ENCODE data around the gene RLIM. TPM values are rescaled to one million over a fixed set of nuclear protein-coding genes. Genes with fewer than 3 reads are reported as not detected.
"Not testable (repeated sequence)": the region's sequence is repeated elsewhere in the genome, so short reads cannot be mapped to it uniquely, and the experiment has no call there.

RLIM gene
- total RNA-seq: 10 to 100 TPM; 34.8 to 35.7 TPM

GRCh38 chrX:74614093-74614909 is at the start of gene RLIM:
TSS of gene RLIM (minus strand) at chrX:74614624. CDS start at chrX:74595977, 18,647 bp downstream.
- ChIA-PET CTCF (no interaction called here), POLR2A (interaction anchor here (0.9 to 1.0 kb wide), 3 partner anchors 10 to 659 kb away, joined by 4 to 6 read pairs (median 4); no protein-coding TSS in a partner anchor)

- CTCF ChIA-PET: no interaction called here
- POLR2A ChIA-PET: no interaction called here
These were observed 41.8 kb upstream of the RLIM start for GRCh38 chrX:74656079-74656745.

GRCh38 chrX:74654953-74655352 is 40.5 kb upstream of the RLIM start:
- CTCF ChIA-PET, POLR2A ChIA-PET: not testable (repeated sequence)

GRCh38 chrX:74636749-74637314 is 22.4 kb upstream of the RLIM start:
- ChIA-PET CTCF (no interaction called here), POLR2A (no interaction called here)

- ChIA-PET POLR2A (interaction anchor here (0.6 to 0.9 kb wide), 2 partner anchors 9 to 321 kb away, joined by 3 to 4 read pairs; no protein-coding TSS in a partner anchor), CTCF (interaction anchor here (0.6 kb wide), 1 partner anchor 30 kb away, joined by 3 read pairs; no protein-coding TSS in a partner anchor)
These were observed 893 bp downstream of the RLIM start for GRCh38 chrX:74613370-74614092.

GRCh38 chrX:74606799-74607198 is 7.6 kb downstream of the RLIM start:
- ChIA-PET CTCF (interaction anchor here (0.7 kb wide), 1 partner anchor 262 kb away, joined by 3 read pairs; no protein-coding TSS in a partner anchor), POLR2A (no interaction called here)

GRCh38 chrX:74606342-74606741 is 8.1 kb downstream of the RLIM start:
- CTCF ChIA-PET: no interaction called here
- POLR2A ChIA-PET: no interaction called here

- POLR2A ChIA-PET: no interaction called here
These were observed 11.4 kb downstream of the RLIM start for GRCh38 chrX:74603040-74603439.

GRCh38 chrX:74602142-74602541 is 12.3 kb downstream of the RLIM start:
- CTCF ChIA-PET: no interaction called here

More at GRCh38 chrX:74603040-74603439, 11.4 kb downstream of the RLIM start:
- CTCF ChIA-PET: no interaction called here

GRCh38 chrX:74593593-74593992 is 20.8 kb downstream of the RLIM start:
- ChIA-PET CTCF (no interaction called here), POLR2A (no interaction called here)

More at GRCh38 chrX:74602142-74602541, 12.3 kb downstream of the RLIM start:
- POLR2A ChIA-PET: no interaction called here

- ChIA-PET CTCF (no interaction called here), POLR2A (no interaction called here)
These were observed 28.7 kb downstream of the RLIM start for GRCh38 chrX:74585766-74586165.

- CTCF ChIA-PET: no interaction called here
- POLR2A ChIA-PET: no interaction called here
These were observed 34.7 kb downstream of the RLIM start for GRCh38 chrX:74579597-74580198.

GRCh38 chrX:74578137-74578536 is 36.3 kb downstream of the RLIM start:
- POLR2A ChIA-PET: no interaction called here
- CTCF ChIA-PET: interaction anchor here (0.5 kb wide), 1 partner anchor 30 kb away, joined by 3 read pairs; no protein-coding TSS in a partner anchor

GRCh38 chrX:74557378-74557777 is 57.0 kb downstream of the RLIM start:
- CTCF ChIA-PET: no interaction called here
- POLR2A ChIA-PET: no interaction called here

- ChIA-PET CTCF (no interaction called here), POLR2A (no interaction called here)
These were observed 62.5 kb downstream of the RLIM start for GRCh38 chrX:74551934-74552333.

- ChIA-PET POLR2A (no interaction called here), CTCF (interaction anchor here (1.0 to 1.1 kb wide), 2 partner anchors 12 to 165 kb away, joined by 3 read pairs; no protein-coding TSS in a partner anchor)
These were observed 64.1 kb downstream of the RLIM start for GRCh38 chrX:74550295-74550802.

GRCh38 chrX:74546984-74547383 is 67.4 kb downstream of the RLIM start:
- ChIA-PET POLR2A (no interaction called here), CTCF (interaction anchor here (1.2 kb wide), 1 partner anchor 54 kb away, joined by 3 read pairs; no protein-coding TSS in a partner anchor)

- ChIA-PET CTCF (interaction anchor here (1.2 kb wide), 1 partner anchor 53 kb away, joined by 3 read pairs; no protein-coding TSS in a partner anchor), POLR2A (no interaction called here)
These were observed 68.4 kb downstream of the RLIM start for GRCh38 chrX:74545880-74546523.
